ENCODE data around the gene GOLPH3.

Gene GOLPH3

DNA sequence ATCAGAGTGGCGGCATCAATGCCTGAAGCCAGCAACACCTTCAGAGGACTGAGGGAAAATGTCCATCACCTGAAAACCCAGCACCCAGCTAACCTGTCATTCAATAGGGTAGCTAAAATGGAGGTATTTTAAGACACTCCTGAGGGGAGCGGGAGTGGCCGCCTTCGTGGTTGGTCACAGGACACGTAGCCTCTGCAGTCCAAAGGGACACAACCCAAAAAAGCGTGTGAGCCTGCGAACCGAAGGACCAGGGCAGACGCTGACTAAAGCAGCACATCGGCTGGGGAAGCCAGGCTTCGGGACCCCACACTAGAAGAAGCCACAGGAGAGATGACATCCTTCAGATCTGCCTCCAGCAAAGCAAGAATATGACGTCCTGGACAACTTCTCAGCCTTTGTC is 70.6 kb downstream of the GOLPH3 start:
- in situ Hi-C loops (cut with HindIII; ENCODE audit: low sequenced_read_pairs): no loop called here
- no peak for DNase-seq (ENCODE audit: low read depth, low spot score)
- TF ChIP-seq, protein P1, sequence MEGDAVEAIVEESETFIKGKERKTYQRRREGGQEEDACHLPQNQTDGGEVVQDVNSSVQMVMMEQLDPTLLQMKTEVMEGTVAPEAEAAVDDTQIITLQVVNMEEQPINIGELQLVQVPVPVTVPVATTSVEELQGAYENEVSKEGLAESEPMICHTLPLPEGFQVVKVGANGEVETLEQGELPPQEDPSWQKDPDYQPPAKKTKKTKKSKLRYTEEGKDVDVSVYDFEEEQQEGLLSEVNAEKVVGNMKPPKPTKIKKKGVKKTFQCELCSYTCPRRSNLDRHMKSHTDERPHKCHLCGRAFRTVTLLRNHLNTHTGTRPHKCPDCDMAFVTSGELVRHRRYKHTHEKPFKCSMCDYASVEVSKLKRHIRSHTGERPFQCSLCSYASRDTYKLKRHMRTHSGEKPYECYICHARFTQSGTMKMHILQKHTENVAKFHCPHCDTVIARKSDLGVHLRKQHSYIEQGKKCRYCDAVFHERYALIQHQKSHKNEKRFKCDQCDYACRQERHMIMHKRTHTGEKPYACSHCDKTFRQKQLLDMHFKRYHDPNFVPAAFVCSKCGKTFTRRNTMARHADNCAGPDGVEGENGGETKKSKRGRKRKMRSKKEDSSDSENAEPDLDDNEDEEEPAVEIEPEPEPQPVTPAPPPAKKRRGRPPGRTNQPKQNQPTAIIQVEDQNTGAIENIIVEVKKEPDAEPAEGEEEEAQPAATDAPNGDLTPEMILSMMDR (IDR thresholded peaks at IDR 0.05; ENCODE audit: low read depth, low read length): no peak
- H3K4me3 ChIP-seq (ENCODE audit: low read depth, low read length): no peak overlapping the region

DNA sequence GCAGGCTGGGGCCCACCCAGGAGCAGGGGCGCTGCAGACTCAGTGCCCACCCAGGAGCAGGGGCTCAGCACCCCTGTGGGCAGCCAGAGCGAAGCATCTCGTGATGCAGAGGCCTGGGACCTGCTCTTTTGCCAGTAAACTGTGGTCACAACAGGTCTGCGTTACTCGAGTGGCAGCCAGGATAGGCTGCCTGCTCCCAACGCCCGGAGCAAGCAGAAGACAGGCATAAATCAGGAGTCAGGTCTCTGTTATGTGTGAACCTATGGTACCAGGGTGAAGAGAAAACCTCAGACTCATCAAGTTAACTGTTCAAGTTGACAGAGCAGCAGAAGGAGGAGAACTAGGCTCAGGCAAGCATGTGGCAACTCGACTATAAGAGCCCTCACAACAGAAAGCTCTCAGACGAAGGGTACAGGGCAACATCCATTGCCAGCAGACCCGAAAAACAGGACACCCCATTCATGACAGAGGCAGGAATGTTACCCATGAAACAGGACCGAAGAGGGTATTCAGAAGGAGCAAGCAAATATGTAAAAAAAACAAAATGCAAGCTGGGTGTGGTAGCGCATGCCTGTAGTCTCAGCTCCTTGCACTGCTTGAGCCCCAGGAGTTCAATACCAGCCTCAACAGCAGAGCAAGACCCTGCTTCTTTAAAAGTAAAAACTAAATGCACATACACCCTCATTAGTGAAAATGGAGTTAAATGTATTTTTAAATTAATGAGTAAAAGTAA is 71.7 kb downstream of the GOLPH3 start:
- in situ Hi-C loops (cut with HindIII; ENCODE audit: low sequenced_read_pairs): no loop called here
- DNase-seq (ENCODE audit: low read depth, low spot score): no peak
- no peak overlapping the region for H3K4me3 ChIP-seq (ENCODE audit: low read depth, low read length)
- TF ChIP-seq, protein P1 (IDR thresholded peaks at IDR 0.05; ENCODE audit: low read depth, low read length): no peak

DNA sequence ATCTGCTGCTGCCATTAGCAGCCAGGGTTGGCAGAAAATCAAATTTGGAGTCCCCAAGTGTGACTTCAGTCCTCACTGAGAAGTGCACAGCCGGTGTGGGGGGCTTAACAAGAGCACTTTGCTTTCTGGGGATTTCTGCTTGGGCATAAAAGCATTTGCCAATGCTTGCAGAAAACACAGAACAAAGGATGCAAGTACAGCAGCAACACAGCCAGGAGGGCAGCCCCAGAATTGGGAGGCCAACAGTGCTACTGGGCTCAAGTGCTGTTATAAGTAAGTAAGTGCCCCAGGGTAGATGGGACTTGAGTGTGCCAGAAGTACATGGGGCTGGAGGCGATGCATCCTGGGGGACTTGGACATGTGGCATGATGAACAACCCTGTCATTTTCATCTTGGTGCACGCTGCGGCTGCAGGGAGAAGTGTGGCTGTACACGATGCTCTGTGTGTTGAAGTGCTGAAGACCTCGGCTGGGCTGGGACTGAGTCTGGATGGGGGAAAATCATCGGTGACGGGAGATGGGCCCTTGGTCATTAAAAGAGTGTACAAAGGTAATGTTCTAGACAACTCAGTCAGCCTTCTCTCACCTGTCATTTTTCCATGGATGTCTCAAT is 73.3 kb downstream of the GOLPH3 start:
- in situ Hi-C loops (cut with HindIII; ENCODE audit: low sequenced_read_pairs): no loop called here
- no peak for DNase-seq (ENCODE audit: low read depth, low spot score)
- TF ChIP-seq, protein P1 (IDR thresholded peaks at IDR 0.05; ENCODE audit: low read depth, low read length): no peak
- H3K4me3 ChIP-seq (ENCODE audit: low read depth, low read length): no peak overlapping the region

DNA sequence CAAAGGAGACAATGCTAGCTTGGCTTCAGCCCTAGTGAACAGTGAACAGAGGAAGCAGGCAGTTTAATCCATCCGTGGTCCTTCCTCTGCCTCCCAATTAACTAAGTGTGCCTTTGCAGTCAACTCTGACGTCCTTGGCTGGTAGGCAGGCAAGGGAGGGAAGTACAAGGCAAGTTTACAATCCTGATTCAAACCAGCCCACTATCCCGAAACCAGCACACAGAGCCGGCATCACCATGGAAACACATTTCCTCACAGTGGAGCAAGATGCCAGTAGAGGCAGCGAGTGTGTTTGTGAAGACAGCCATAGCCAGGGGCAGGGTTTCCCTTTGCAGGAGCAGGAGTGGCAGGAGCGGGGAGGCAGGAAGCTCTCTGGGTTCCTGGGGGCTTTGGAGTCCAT is 73.9 kb downstream of the GOLPH3 start:
- in situ Hi-C loops (cut with HindIII; ENCODE audit: low sequenced_read_pairs): no loop called here
- H3K4me3 ChIP-seq (ENCODE audit: low read depth, low read length): no peak overlapping the region
- DNase-seq (ENCODE audit: low read depth, low spot score): no peak
- TF ChIP-seq, protein P1 (IDR thresholded peaks at IDR 0.05; ENCODE audit: low read depth, low read length): no peak

DNA sequence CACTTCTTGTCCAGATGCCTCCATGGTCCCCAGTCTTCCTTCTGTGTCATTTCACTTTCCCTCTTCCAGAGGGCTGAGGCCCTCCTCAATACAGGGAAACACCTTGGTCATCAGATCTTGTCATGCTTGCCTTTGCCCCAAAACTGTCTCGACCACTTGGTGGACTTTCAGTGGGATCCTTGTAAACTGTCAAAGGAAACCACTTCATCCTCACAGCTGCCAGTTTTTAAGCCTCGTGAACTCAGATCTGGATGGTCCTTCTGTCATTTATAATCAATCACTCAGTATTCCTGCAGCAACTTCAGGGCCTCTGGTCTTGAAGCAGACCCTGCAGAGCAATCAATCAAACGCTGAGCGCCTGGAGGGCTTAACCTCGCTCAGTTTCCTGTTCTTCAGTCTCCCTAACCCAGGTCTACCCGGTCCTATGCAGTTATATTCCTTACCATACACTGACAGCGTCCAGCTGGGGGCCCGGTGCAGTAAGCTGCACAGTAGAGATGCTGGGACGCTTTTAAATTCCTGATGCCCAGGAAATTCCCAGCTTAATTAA is 74.6 kb downstream of the GOLPH3 start:
- in situ Hi-C loops (cut with HindIII; ENCODE audit: low sequenced_read_pairs): no loop called here
- TF ChIP-seq, protein P1 (IDR thresholded peaks at IDR 0.05; ENCODE audit: low read depth, low read length): no peak
- DNase-seq (ENCODE audit: low read depth, low spot score): no peak
- H3K4me3 ChIP-seq (ENCODE audit: low read depth, low read length): no peak overlapping the region

DNA sequence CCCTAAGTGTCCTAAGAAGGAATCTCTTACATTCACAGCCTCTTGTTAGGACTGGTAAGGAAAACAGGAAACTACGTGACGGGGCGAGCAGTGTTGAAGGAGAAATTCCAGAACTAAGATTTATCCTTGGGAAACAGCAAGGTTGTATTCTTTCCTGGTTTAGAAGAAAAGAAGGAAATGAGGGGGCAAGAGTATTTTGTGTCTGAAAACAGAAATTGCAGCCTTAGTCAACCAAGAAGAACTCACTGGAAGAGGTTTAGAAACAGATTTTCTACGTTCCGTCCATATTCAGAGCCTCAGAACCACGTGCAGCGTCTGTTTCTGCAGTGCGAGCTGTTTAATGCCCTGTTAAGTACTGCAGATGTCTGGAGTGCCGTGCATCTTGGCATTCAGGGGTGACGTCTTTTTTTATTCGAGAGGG is 75.2 kb downstream of the GOLPH3 start:
- no peak for DNase-seq (ENCODE audit: low read depth, low spot score)
- in situ Hi-C loops (cut with HindIII; ENCODE audit: low sequenced_read_pairs): no loop called here
- no peak overlapping the region for H3K4me3 ChIP-seq (ENCODE audit: low read depth, low read length)
- TF ChIP-seq, protein P1 (IDR thresholded peaks at IDR 0.05; ENCODE audit: low read depth, low read length): no peak

All from astrocyte of the spinal cord (primary cell).